Neutrophil (primary cell): ENCODE data around the gene PCDH1.

ENCODE experiments used
- H3K27ac ChIP-seq: fragments of 200-600 bp; sonication (generic); 2 replicates; pipeline ENCODE4 v1.5.1; 2016; ENCODE audit warnings: mild to moderate bottlenecking, moderate library complexity
- H3K27me3 ChIP-seq: fragments of 200-600 bp; sonication (generic); 2 replicates; pipeline ENCODE4 v1.6.0; 2016; ENCODE audit warnings: mild to moderate bottlenecking
- H3K36me3 ChIP-seq: fragments of 200-600 bp; sonication (generic); 2 replicates; pipeline ENCODE4 v1.5.1; 2017
- H3K4me1 ChIP-seq, 2 experiments: fragments of 200-600 bp in 1 of 2; sonication (generic) in 1 of 2; 1 replicate in 1 of 2; 2 replicates in 1 of 2; pipeline versions ENCODE4 v1.5.1 to v1.6.1; 2013 to 2016; ENCODE audit warnings: low read depth in 1 of 2, low read length in 1 of 2, mild to moderate bottlenecking in 1 of 2, moderate library complexity in 1 of 2; ENCODE audit not compliant: control insufficient read depth in 1 of 2, insufficient read depth in 1 of 2
- H3K4me3 ChIP-seq, 2 experiments: fragments of 200-600 bp in 1 of 2; sonication (generic) in 1 of 2; 1 replicate in 1 of 2; 2 replicates in 1 of 2; pipeline ENCODE4 v1.5.1; 2013 to 2016; ENCODE audit warnings: low read depth in 1 of 2, low read length in 1 of 2, mild to moderate bottlenecking in 1 of 2, moderate library complexity in 1 of 2
- H3K9me3 ChIP-seq: fragments of 200-600 bp; sonication (generic); 2 replicates; pipeline ENCODE4 v1.5.1; 2016
- TF ChIP-seq, protein P1 (sequence below): fragments of 200-600 bp; sonication (generic); IDR thresholded peaks from 2 replicates; pipeline ENCODE4 v1.5.1; 2016; ENCODE audit warnings: antibody characterized with exemption

PCDH1 gene

DNA sequence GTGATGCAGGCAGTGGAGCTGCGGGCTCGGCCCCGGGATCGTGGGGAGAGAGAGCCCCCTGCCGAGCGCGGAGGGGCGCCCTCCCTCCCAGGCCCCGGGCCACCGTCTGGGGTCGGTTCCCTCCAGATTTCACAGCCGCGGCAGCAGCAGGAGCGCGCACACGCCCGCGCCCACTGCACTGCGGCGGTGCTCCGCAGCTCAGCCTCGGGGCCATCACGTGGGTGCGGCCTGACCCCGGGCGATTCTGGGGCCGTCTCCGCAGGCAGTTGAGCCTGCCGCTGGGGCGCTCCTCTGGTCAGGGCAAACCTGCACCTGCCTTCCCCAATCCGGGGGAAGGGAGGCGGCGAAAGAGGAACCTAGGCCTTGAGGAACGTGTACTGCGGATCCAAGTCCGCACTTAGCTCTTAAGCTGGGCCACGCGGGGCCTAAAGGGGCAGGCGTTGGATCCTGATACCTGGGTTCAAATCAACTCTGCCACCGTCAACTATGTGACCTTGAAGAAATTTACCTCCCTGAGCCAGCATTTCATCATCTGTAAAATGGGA lies 36.1 kb upstream of the PCDH1 start:
- Histone ChIP-seq H3K27ac (peak overlapping the region; percentile 36), H3K9me3 (no peaks in the 10 kb centered on the region), H3K4me3 (peak overlapping the region; percentile 48 to 59), H3K27me3 (peaks cover 51% of the 10 kb centered on the region), H3K4me1 (peaks cover 11 to 15% of the 10 kb centered on the region in 2 experiments), H3K36me3 (no peaks in the 10 kb centered on the region)
- TF ChIP-seq, protein P1, sequence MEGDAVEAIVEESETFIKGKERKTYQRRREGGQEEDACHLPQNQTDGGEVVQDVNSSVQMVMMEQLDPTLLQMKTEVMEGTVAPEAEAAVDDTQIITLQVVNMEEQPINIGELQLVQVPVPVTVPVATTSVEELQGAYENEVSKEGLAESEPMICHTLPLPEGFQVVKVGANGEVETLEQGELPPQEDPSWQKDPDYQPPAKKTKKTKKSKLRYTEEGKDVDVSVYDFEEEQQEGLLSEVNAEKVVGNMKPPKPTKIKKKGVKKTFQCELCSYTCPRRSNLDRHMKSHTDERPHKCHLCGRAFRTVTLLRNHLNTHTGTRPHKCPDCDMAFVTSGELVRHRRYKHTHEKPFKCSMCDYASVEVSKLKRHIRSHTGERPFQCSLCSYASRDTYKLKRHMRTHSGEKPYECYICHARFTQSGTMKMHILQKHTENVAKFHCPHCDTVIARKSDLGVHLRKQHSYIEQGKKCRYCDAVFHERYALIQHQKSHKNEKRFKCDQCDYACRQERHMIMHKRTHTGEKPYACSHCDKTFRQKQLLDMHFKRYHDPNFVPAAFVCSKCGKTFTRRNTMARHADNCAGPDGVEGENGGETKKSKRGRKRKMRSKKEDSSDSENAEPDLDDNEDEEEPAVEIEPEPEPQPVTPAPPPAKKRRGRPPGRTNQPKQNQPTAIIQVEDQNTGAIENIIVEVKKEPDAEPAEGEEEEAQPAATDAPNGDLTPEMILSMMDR = peak; percentile 20

DNA sequence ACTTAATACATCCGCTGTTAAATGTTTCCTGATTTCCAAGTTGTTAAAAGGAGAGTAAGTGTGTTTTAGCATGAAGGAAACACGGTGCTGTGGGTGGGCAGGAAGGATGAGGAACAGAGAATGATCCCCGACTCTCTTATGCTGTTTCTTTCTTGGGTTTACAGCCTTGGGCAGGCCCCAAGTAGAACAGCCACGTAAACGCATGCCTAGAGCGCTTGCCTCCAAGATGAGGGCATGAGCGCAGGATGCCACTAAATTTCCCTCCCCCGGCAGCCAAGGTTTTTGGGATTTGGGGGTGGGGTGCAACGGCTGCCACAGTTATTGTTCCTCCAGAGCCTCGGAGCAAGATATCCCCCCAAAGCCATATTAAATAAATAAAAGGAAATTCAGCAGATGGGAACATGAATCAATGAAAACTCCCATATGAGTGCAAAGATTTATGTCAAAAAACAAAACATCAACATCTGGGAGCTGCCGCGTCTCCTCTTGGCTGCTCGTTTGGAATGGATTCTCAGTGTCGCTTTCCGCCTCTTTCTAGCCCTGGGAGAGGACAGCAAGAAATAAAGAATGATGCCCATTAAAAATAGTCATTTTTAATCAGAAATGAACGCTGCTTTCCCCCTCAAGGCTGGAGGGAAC lies 35.5 kb upstream of the PCDH1 start:
- Histone ChIP-seq H3K4me3 (peak overlapping the region; percentile 48 to 59), H3K36me3 (no peaks in the 10 kb centered on the region), H3K9me3 (no peaks in the 10 kb centered on the region), H3K4me1 (peaks cover 11 to 15% of the 10 kb centered on the region in 2 experiments), H3K27ac (no peak overlapping the region), H3K27me3 (peaks cover 51% of the 10 kb centered on the region)
- TF ChIP-seq, protein P1 = no peak

DNA sequence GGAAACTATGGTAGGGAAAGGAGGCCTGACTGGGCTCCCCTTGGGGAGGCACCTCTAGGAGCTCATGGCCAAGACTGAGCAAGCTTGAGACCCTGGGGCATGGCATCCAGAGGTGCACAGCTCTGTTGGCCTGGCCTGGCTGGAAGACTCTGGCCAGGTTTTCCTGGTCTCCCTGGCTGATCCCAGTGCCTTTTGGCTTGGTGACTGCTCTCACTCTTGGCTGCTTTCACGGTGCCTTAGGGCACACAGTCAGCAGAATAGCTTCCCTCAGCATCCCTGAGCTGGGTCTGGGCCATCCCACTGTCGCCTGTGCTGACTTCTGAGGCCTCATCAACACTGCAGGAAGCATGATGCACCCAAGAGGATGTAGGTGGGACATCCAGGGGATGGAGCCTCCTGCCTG lies 32.1 kb upstream of the PCDH1 start:
- Histone ChIP-seq H3K36me3 (no peaks in the 10 kb centered on the region), H3K4me1 (peaks cover 11 to 15% of the 10 kb centered on the region in 2 experiments), H3K27me3 (peaks cover 31% of the 10 kb centered on the region), H3K9me3 (no peaks in the 10 kb centered on the region), H3K4me3 (no peak overlapping the region), H3K27ac (no peak overlapping the region)
- TF ChIP-seq, protein P1 = no peak

DNA sequence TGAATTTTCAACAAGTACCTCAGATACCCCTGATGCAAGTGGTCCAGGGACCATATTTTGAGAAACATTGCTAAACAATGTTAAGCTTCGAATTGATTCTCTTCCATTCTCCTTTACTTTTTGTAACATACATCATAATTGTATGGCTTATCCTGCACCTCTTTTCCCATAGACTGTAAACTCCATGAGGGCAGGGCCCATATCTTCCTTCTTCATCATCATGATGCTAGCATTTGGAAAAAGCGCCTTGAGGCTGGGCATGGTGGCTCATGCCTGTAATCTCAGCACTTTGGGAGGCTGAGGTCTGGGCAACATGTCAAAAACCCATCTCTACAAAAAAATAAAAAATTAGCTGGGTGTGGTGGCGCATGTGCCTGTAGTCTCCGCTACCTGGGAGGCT lies 31.0 kb upstream of the PCDH1 start:
- Histone ChIP-seq H3K36me3 (no peaks in the 10 kb centered on the region), H3K4me1 (peaks cover 11% of the 10 kb centered on the region in 2 experiments), H3K27ac (no peak overlapping the region), H3K4me3 (no peak overlapping the region), H3K9me3 (no peaks in the 10 kb centered on the region), H3K27me3 (peaks cover 31% of the 10 kb centered on the region)
- TF ChIP-seq, protein P1 = no peak

DNA sequence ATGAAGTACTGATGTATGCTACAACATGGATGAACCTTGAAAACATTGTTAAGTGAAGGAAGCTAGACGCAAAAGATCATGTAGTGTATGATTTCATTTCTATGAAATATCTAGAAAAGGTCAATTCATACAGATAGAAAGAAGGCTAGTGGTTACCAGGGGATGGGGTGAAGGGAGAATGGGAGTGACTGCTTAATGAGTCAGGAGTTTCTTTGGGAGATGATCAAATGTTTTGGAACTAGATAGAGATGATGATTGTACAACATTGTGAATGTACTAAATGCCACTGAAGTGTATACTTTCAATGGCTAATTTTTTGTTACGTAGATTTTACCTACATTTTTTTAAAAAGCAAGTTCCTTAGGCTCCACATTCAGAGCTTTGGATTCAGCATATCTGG lies 30.6 kb upstream of the PCDH1 start:
- Histone ChIP-seq H3K27me3 (peaks cover 31% of the 10 kb centered on the region), H3K9me3 (no peaks in the 10 kb centered on the region), H3K36me3 (no peaks in the 10 kb centered on the region), H3K4me1 (peaks cover 7% of the 10 kb centered on the region in 2 experiments), H3K4me3 (no peak overlapping the region), H3K27ac (no peak overlapping the region)
- TF ChIP-seq, protein P1 = no peak
